Pancreas (tissue), 10 donors: ENCODE measurements around the gene DNAJC9. TPM values are rescaled to one million over a fixed set of nuclear protein-coding genes. Genes with fewer than 3 reads are reported as not detected.

Experiments
- ATAC-seq, 4 donors: fragments of 200-7000 bp; cut with Tn5 transposase; one replicate each; pipeline versions ENCODE4 v1.8.0 to v1.9.1; 2020; ENCODE audit warnings: mild to moderate bottlenecking in 4 of 4, moderate library complexity in 4 of 4
- DNase-seq, 6 donors: peaks; one replicate each; pipeline ENCODE4 v3.0.0-alpha.2; 2020
- FAIRE-seq: peaks from 2 replicates; lab custom pipeline; 2012; peaks lifted over from hg19 to GRCh38; lab: Jason Lieb, UNC
- H3K27ac ChIP-seq, 4 donors: fragments of 200-600 bp; sonication (generic); 1 replicate in 3 of 4; 2 replicates in 1 of 4; pipeline versions ENCODE4 v1.5.0 to v1.8.0; 2020
- H3K27me3 ChIP-seq, 4 donors: fragments of 200-600 bp; one replicate each; pipeline ENCODE4 v1.8.0; 2021
- H3K36me3 ChIP-seq, 3 donors: fragments of 200-600 bp; sonication (generic) in 1 of 3; one replicate each; pipeline versions ENCODE4 v1.5.0 to v1.8.0; 2020 to 2021
- H3K4me1 ChIP-seq, 3 donors: fragments of 200-600 bp; one replicate each; pipeline ENCODE4 v1.8.0; 2021
- H3K4me3 ChIP-seq, 4 donors: fragments of 200-600 bp; sonication (generic) in 2 of 4; one replicate each; pipeline versions ENCODE4 v1.5.0 to v1.8.0; 2020 to 2021
- H3K9me3 ChIP-seq, 4 donors: fragments of 200-600 bp; one replicate each; pipeline ENCODE4 v1.8.0; 2021
- CTCF ChIP-seq, 4 donors: fragments of 200-600 bp; sonication (generic) in 3 of 4; IDR thresholded peaks; one replicate each; pipeline versions ENCODE4 v1.5.0 to v1.8.0; 2021; ENCODE audit warnings: antibody characterized with exemption in 4 of 4
- WGBS, 2 donors: extraction: QIAGEN DNeasy Blood & Tissue Kit; methylation state at CpG; one replicate each; pipeline ENCODE4 v1.1.7; 2013; 5-methylcytosine and 5-hydroxymethylcytosine counted together
- intact Hi-C, 3 donors: fragments of 100-400 bp; cut with DNase I; formaldehyde crosslinking; loops; one replicate each; pipeline versions ENCODE4 v1.11.1 to v1.14.2; 2022
- polyA plus RNA-seq, 2 donors: library from polyadenylated mRNA; stranded (reverse); fragments of 200-250 nt; gene quantifications; one replicate each; pipeline ENCODE4 v1.2.3, GENCODE V29; 2013
- total RNA-seq, 6 donors: library from RNA; stranded (reverse); fragmentation: NEBNext Ultra II Directional in 4 of 6; extraction: Animal tissue kit (Norgen Biotek cat#: 25700) in 4 of 6; gene quantifications; one replicate each; pipeline versions ENCODE4 v1.2.1 to v1.2.4, GENCODE V29; 2021 to 2023
- donor health status: healthy with polysubstance abuse.
- donor health status: DM: no; HTN: no; CAD: no; lungs with moderate emphysema.
- donor health status: DM: no; HTN: no; CAD: no.
- donor health status: control.
- donor health status: control.
- donor health status: Bipolar disorder and iron deficiency.
- donor health status: DM: yes; HTN: yes; CAD: no.
- donor health status: DM: no; HTN: no; CAD: no.
- donor health status: DM: no; HTN: no; CAD: no.
- donor health status: DM: yes; HTN: yes; CAD: no.

DNAJC9 gene
- total and polyA plus RNA-seq, 8 donors = 3.7 to 8.5 (median 5.1) TPM

DNA sequence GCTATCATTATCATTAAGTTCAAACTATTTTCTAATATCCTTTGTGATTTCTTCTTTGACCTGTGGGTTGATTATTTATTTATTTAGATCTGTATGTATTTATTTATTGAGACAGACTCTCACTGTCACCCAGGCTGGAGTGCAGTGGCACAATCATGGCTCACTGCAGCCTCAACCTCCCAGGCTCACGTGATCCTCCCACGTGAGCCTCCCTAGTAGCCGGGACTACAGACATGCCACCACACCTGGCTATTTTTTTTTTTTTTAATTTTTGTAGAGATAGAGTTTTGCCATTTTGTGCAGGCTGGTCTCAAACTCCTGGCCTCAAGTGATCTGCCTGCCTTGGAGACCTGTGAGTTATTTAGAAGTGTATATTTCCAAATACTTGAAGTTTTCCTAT is 34.0 kb upstream of the DNAJC9 start:
- Histone ChIP-seq H3K9me3 (no peaks in the 10 kb centered on the region), H3K27ac (no peak overlapping the region), H3K36me3 (no peaks in the 10 kb centered on the region), H3K4me1 (no peaks in the 10 kb centered on the region), H3K27me3 (no peaks in the 10 kb centered on the region), H3K4me3 (no peak overlapping the region)
- TF ChIP-seq CTCF (IDR thresholded peaks at IDR 0.05) = no peak
- DNase-seq (no peak), FAIRE-seq (no peak), ATAC-seq (no peak)
- 90 to 94% methylated on average over 3 of the region's 3 CpGs for WGBS, 2 donors
- intact Hi-C loops = no loop called here

DNA sequence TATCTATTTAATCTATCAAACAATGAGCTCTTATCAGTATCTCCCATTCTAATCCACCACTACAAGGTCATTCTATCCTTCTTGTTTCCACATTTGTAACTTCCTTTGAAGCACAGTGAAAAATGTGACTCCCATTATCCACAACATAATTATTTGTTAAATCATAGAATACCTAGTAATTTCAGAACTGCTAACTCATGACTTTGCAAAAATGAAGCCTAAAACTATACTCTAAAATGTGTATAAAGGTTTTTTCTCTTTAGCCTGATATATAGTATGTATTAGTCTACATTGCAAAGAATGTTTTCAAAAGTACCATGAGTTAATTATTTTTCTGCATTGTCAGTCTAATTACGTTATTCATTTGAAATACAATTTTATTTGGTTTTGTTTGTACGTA is 17.4 kb upstream of the DNAJC9 start:
- no peak for DNase-seq
- H3K4me3 ChIP-seq = no peak overlapping the region
- no peak for ATAC-seq
- H3K9me3 ChIP-seq = no peaks in the 10 kb centered on the region
- TF ChIP-seq CTCF (IDR thresholded peaks at IDR 0.05) = no peak
- no peaks in the 10 kb centered on the region for H3K27me3 ChIP-seq
- no peak for FAIRE-seq
- no peak overlapping the region for H3K27ac ChIP-seq
- no peaks in the 10 kb centered on the region for H3K36me3 ChIP-seq
- intact Hi-C loops = no loop called here
- 86 to 93% methylated on average over 2 of the region's 2 CpGs for WGBS, 2 donors
- no peaks in the 10 kb centered on the region for H3K4me1 ChIP-seq

DNA sequence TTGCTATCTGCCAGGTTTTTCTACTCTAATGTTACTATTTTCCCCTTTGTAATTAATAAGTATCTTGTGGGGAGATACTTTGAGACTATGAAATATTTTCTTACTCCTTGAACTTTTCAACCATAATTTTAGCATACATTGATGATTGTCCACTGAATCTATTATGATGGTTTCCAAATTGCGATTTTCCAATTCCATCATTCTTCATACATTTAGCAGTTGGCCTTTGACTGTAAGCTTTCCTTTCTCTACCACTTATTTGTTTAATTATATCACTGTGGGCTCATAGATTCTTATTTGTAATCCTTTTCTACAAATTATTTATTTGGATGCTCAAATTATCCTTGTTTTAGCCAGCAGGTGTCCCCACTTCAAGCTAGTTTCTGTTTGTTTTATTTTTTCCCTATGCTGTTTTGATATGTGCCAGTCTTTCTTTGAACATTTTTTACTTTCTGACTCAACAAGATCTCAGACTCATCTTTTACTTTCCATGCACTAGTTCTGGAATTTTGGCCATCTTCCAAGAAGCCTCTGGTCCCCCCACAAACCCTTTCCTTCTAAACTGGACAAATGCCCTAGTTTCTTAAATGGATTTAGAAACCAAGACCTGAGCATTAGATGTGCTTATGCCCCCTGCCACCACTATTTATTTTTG is 16.8 kb upstream of the DNAJC9 start:
- ATAC-seq (no peak), DNase-seq (no peak), FAIRE-seq (no peak)
- intact Hi-C loops = no loop called here
- peak in 2 of 4 donors; percentile 13 to 25 for TF ChIP-seq CTCF (IDR thresholded peaks at IDR 0.05)
- Histone ChIP-seq H3K4me1 (no peaks in the 10 kb centered on the region), H3K36me3 (no peaks in the 10 kb centered on the region), H3K4me3 (no peak overlapping the region), H3K9me3 (no peaks in the 10 kb centered on the region), H3K27ac (no peak overlapping the region), H3K27me3 (no peaks in the 10 kb centered on the region)
- 51 to 60% methylated on average over 1 of the region's 1 CpG for WGBS, 2 donors

DNA sequence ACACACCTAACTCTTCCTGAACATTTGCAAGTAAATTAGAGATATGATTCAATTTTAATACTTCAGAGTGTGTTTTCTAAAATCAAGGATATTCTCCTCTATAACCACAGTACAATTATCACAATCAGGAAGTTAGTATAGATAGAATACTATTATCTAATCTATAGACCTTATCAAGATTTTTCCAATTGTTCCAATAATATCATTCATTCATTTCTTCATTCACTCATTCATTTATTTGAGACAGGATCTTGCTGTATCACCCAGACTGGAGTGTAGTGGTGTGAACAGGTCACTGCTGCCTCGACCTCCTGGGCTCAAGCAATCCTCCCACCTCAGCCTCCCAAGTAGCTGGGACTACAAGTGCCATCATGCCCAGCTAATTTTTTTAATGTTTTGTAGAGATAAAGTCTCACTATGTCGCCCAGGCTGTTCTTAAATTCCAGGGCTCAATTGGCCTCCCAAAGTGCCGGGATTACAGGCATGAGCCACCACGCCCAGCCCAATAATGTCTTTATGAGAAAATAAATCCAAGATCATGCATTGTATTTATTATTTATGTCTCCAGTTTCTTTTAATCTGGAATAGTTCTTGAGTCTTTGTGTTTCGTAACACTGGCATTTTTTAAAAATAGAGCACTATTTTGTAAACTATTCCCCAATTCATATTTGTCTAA is 16.0 kb upstream of the DNAJC9 start:
- Histone ChIP-seq H3K27me3 (no peaks in the 10 kb centered on the region), H3K4me3 (no peak overlapping the region), H3K27ac (no peak overlapping the region), H3K9me3 (no peaks in the 10 kb centered on the region), H3K4me1 (no peaks in the 10 kb centered on the region), H3K36me3 (no peaks in the 10 kb centered on the region)
- FAIRE-seq (no peak), DNase-seq (no peak), ATAC-seq (no peak)
- TF ChIP-seq CTCF (IDR thresholded peaks at IDR 0.05) = no peak
- intact Hi-C loops = no loop called here
- 85 to 92% methylated on average over 5 of the region's 5 CpGs for WGBS, 2 donors

DNA sequence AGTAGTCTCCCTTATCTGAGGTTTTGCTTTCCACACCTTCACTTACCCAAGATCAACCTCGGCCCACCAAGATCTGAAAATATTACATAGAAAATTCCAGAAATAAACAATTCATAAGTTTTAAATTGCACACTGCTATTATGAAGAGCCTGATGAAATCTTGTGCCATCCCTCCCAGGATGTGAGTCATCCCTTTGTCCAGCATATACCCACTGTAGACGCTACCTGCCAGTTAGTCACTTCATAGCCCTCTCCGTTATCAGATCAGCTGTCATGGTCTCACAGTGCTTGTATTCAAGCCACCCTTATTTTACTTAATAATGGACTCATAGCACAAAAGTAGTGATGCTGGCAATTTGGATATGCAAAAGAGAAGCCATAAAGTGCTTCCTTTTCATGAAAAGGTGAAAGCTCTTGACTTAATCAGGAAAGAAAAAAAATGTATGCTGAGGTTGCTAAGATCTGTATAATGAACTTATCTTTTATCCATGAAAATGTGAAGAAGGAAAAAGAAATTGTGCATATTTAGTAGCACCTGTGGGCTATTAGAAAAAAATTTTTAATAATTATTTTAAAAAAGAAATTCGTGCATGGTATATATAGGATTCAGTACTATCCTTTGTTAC is 15.2 kb upstream of the DNAJC9 start:
- FAIRE-seq = no peak
- no peak for ATAC-seq
- no peak for DNase-seq
- intact Hi-C loops = no loop called here
- 67 to 76% methylated on average over 4 of the region's 4 CpGs for WGBS, 2 donors
- no peak overlapping the region for H3K4me3 ChIP-seq
- TF ChIP-seq CTCF (IDR thresholded peaks at IDR 0.05) = no peak
- H3K4me1 ChIP-seq = no peaks in the 10 kb centered on the region
- H3K9me3 ChIP-seq = no peaks in the 10 kb centered on the region
- no peaks in the 10 kb centered on the region for H3K27me3 ChIP-seq
- no peaks in the 10 kb centered on the region for H3K36me3 ChIP-seq
- no peak overlapping the region for H3K27ac ChIP-seq
